HG02610 (cell line): Measurements from ENCODE around the gene SBSN.

Experiments used
- ATAC-seq: cut with Tn5 transposase; IDR thresholded peaks from one replicate; pipeline ENCODE4 v1.9.1; 2021; ENCODE audit warnings: mild to moderate bottlenecking, moderate library complexity; ENCODE audit not compliant: unreplicated experiment

Gene SBSN

DNA sequence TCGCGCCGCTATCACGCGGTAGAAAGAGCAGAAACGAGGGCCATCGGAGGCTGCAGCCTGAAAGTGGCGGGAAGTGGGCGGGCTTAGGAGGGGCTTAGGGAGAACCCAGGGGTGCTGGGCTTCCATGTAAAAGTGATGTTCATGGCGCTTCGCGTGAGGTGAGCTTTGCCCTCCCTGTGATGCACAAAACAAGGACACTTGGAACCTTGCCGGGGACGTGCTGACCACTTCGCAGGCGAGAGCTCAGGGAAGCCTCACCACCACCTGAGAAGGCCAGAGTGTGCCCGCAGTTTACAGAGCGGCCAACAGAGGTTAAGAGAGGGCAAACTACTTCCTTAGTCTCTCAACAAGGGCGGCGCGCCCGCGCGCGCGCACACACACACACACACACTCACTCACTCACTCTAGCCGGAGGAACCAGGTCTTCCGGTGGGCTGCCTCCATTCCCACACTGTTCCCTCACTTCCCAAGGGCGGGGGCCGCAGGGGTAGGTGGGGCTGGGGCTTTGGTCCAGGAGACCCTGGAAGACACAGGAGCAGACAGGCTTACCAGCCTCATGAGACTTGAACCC lies 5.8 kb upstream of the SBSN start:
- no peak for ATAC-seq

GRCh38 chr19:35533201-35533821 lies 5.2 kb upstream of the SBSN start, which contains the start of gene GAPDHS:
Gene GAPDHS, plus strand, starts transcription at chr19:35533456. Its CDS starts 72 bp downstream, at chr19:35533528.
- ATAC-seq = no peak

GRCh38 chr19:35531291-35531690 lies 3.2 kb upstream of the SBSN start:
- ATAC-seq = no peak

DNA sequence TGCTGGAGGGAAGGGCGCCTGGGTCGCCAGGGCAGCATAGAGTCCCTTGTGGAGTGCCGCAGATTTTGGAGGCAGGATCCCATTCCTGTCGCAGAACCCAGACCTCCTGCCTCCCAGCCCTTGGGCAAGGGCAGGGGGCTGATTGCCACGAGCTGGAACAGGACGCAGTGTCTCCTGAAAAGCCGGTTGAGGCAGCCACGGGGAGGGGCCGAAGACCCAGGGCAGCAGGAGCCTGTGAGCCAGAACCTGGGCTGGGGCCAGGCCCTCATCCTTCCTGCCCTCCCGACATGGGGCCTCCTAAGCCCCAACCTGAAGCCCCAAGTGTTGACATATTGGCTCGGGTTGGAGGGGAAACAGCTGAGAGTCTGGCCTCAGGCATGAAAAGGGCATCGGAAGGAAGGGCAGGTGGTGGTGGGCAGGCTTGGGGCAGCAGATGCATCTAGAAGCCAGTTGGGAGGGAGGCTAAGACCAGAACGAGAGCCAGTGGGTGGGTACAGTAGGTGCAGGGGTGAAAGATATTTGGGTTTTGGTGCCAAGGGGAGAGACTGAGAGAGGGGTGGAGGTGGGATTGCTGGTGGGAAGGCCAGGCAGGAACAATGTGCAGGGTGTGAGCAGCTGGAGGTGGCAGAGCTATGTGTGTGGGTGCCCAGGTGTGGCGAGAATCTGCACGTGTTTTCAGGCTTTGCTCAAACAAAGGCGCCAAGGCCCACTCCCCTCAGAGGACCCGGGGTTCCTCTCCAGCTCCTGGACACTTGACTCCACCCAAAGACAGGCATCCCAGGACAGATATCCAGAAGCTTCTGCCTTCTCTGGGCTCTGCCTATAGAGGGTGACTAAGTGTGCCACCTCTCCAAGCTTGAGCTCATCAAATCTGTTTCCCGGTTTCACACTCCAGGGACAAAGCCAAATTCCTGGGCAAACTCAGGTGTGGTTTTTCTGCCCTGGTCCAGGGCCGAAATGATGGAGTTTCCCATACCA lies 1.4 kb upstream of the SBSN start:
- ATAC-seq = no peak

GRCh38 chr19:35525873-35526272 lies 2.2 kb downstream of the SBSN start:
- ATAC-seq = no peak

DNA sequence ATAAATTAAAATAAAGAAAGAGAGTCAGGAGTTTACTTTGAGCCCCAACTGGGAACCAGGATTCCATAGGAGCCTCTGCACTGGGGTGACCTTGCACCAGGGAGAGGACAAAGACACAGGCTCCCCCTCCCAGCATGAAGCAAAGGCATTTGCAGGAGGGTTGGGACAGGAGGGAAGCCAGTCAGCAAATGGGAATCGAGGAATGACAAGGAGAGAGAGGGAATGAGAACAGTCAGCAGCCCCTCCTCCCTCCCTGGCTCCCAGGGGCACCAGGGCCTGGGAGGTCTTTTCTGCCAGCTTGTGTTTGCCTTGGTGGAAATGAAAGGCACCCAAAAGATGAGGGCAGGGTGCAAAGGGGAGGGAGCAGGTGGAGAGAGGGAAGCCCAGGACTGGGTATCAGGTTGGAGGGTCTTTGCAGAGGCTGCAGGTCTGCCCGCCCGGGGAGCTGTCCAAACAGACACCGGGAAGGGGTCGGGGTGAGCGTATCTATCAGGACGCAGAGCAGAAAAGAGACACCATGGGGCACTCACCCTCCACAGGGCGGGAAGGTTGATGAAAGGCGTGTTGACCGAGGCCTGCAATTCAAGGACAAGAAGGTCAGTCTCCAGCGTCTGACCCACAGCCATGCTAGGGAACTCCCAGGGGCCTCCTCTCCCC lies 3.8 kb downstream of the SBSN start:
- ATAC-seq = no peak

DNA sequence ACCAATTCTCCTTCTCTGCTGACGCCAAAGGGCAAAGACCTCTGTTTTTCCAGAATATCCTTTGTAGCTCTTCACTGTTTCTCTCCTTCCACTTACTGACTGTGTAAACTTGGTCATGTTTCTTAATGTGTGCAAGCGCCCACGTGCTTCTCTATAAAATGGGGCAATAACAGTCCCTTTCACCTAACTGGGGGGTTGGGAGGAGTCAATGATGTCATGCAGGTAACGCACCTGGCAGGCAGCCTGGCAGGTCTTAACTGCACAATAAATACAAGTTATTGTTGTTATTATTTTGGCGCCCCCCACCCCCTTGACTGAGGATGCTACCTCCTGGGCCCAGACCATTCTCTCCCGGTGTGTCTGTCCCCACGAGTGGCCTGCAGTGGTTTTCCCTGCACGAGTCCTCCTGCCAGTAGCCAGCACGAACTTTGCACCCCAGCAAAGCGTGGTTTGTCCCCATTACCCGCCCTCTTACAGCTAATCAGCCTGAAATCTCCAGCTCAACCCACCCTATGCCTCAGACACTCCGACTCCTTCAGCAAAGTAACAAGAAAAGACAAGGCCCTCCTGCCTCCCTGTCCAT lies 5.3 kb downstream of the SBSN start:
- no peak for ATAC-seq

DNA sequence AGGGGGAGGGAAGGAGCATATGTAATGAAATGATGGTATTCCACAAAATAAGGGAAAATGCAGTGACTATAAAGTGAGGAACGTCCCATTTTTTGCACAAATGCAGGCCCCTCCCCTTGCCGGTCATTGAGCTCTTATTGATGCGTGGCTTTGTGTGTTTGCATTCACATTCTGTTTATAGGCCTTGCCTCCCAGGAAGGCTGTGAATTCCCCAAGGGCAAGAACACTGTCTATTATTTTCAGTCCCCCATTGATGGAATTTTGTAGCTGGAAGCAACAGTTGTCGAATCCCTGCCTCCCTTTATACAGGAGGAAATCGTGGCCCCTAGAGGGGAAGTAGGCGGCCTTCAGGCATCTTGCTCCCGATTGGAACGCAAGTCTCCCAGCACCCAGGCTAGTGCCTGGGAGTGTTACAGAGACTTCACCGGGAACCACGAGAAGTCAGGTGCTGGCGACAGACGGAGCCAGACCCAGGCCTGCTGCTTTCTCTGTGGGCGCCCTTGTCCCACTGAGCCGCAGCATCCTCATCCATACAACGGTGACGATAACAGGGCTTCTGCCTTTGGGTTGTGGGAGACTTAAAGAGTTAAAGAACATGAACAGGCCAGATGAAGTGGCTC lies 6.9 kb downstream of the SBSN start:
- ATAC-seq = no peak

GRCh38 chr19:35519291-35519690 lies 8.8 kb downstream of the SBSN start:
- ATAC-seq = no peak

DNA sequence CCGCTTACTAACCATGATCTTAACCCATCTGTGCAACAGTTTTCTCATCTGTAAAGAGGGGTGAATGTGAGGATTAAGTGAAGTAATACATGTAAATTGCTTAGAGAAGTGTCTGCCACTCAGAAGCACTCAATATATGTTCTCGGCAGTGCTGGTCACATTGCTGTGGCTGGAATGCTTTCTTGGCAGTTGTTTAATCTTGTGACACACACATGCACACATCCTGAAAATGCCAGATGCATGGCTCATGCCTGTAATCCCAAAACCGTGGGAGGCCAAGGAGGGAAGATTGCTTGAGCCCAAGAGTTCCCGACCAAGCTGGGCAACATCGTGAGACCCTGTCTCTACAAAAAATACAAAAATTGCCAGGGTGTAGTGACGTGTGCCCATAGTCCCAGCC lies 9.8 kb downstream of the SBSN start:
- no peak for ATAC-seq

DNA sequence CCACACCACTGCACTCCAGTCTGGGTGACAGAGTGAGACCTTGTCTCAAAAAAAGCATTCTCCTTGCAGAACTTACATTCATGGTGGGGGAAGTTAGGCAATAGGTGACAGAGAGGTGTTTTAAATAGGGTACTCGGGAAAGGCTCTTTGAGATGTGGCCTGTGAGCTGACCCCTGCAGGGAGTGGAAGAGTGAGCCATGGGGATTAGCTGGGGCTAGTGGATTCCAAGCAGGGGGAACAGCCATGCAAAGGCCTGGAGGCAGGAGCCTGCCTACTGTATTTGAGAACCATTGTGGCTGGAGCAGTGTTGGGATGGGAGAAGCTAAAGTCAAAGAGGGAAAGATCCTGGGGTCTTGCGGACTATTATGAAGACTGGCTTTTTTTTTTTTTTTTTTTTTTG lies 10.8 kb downstream of the SBSN start:
- no peak for ATAC-seq

DNA sequence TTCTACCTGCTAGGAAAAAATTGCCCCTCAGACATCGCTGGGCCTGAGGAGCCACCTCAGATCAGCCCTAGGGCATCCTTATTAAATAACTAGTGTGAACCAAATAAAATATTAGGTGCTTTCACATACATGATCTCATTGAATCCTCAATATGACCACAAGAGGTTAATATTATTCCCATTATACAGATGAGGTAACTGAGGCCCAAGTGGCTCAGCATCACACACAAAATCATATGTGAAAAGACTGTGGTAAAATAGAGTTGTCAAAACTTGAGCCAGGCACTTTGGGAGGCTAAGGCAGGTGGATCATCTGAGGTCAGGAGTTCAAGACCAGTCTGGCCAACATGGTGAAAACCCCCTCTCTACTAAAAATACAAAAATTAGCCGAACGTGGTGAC lies 11.8 kb downstream of the SBSN start:
- ATAC-seq = no peak

- no peak for ATAC-seq
These were observed 13.8 kb downstream of the SBSN start for GRCh38 chr19:35514282-35514809.

- ATAC-seq = no peak
These were observed 14.4 kb downstream of the SBSN start, which contains the start of gene DMKN for GRCh38 chr19:35513628-35514281. Gene DMKN, minus strand, starts transcription at chr19:35513649. Its CDS starts 174 bp downstream, at chr19:35513475.

DNA sequence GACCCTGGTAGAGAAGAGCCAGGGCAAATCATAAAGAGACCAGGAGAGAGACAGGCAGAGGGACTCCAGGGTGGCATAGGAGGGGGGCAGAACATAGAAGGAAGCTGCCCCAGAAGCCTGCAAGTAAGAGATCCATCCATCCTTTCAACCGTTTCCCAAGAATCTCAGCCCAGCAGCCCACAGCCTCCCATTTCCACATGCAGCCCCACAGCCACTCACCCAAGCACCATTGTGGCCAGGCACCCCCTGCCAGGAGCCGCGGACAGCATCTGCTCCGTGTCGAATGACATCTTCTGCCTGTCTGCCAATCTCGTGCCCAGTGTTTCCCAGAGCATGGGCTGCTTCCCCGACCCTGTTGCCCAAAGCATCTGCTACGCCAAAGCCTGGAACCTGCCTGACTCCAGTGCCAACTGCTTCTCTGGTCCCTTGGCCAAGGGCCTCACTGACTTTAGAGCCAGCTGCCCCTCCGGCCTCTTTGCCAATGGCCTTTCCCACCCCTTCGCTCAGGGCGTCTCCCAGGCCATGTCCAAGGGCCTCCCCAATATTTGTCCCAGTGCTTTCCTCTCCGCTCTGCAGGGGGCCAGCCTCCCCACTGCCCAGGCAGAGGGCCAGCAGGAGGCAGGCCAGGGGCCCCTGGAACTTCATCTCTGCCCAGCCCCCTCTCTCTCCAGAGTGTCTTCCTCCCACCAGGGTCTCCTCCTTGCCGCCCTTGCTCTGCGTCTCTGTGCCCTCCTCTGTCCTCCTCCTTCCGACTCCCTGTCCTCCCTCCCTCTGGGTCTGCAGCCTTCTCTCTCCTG lies 15.1 kb downstream of the SBSN start:
- ATAC-seq = no peak

- ATAC-seq = no peak
These were observed 16.8 kb downstream of the SBSN start for GRCh38 chr19:35511337-35511736.

GRCh38 chr19:35510626-35510964 lies 17.5 kb downstream of the SBSN start:
- no peak for ATAC-seq

GRCh38 chr19:35509861-35510625 lies 18.1 kb downstream of the SBSN start:
- ATAC-seq = no peak
